Right lobe of liver (tissue), 6 donors: ENCODE data around the gene BEST2. TPM values are rescaled to one million over a fixed set of nuclear protein-coding genes. Genes with fewer than 3 reads are reported as not detected.
A peak's percentile ranks its signal among the peaks of the same experiment; 100 is the strongest.

ENCODE experiments used
- ATAC-seq, 4 donors: fragments of 200-7000 bp; cut with Tn5 transposase; one replicate each; pipeline ENCODE4 v1.9.1; 2020; ENCODE audit warnings: mild to moderate bottlenecking in 4 of 4, moderate library complexity in 4 of 4
- DNase-seq, 3 donors: peaks; one replicate each; pipeline ENCODE4 v3.0.0-alpha.2; 2020
- H3K27ac ChIP-seq, 3 donors: fragments of 200-600 bp; one replicate each; pipeline ENCODE4 v1.8.0; 2022
- H3K27me3 ChIP-seq, 2 donors: fragments of 200-600 bp; one replicate each; pipeline ENCODE4 v1.8.0; 2022
- H3K36me3 ChIP-seq, 4 donors: fragments of 200-600 bp; sonication (generic) in 1 of 4; one replicate each; pipeline versions ENCODE4 v1.5.1 to v1.8.0; 2017 to 2022; ENCODE audit warnings: control low read depth in 1 of 4
- H3K4me1 ChIP-seq, 4 donors: fragments of 200-600 bp; sonication (generic) in 1 of 4; one replicate each; pipeline versions ENCODE4 v1.5.1 to v1.8.0; 2017 to 2022; ENCODE audit warnings: control low read depth in 1 of 4
- H3K4me3 ChIP-seq, 3 donors: fragments of 200-600 bp; one replicate each; pipeline ENCODE4 v1.8.0; 2022
- H3K9me3 ChIP-seq, 4 donors: fragments of 200-600 bp; sonication (generic) in 1 of 4; one replicate each; pipeline versions ENCODE4 v1.5.1 to v1.8.0; 2017 to 2022; ENCODE audit warnings: control low read depth in 1 of 4
- CTCF ChIP-seq, 4 donors: fragments of 200-600 bp in 3 of 4; fragments of 450-650 bp in 1 of 4; IDR thresholded peaks; one replicate each; pipeline versions ENCODE4 v1.5.1 to v1.8.0; 2016 to 2022; ENCODE audit warnings: antibody characterized with exemption in 4 of 4, mild to moderate bottlenecking in 2 of 4
- POLR2A ChIP-seq: fragments of 450-650 bp; IDR thresholded peaks from one replicate; pipeline ENCODE4 v1.6.1; 2017; ENCODE audit warnings: antibody characterized with exemption, mild to moderate bottlenecking
- WGBS: methylation state at CpG from one replicate; pipeline ENCODE4 v1.1.6; 2018; ENCODE audit warnings: low coverage, low lambda C conversion rate; ENCODE audit not compliant: insufficient coverage; ENCODE audit errors: missing lambda C conversion rate; 5-methylcytosine and 5-hydroxymethylcytosine counted together
- intact Hi-C, 2 donors: fragments of 100-400 bp; cut with DNase I; formaldehyde crosslinking; loops; one replicate each; pipeline versions ENCODE4 v1.11.2 to v1.14.1; 2022
- total RNA-seq, 6 experiments: library from RNA; depleted of rRNA in 2 of 6; stranded (reverse); fragments of >200 nt in 2 of 6; fragmentation: NEBNext Ultra II Directional in 3 of 6; extraction: Animal tissue kit (Norgen Biotek cat#: 25700) in 3 of 6; gene quantifications; one replicate each; pipeline versions ENCODE4 v1.1.0 to v1.2.4, GENCODE V29; 2016 to 2023
- donor health status: DM: no; HTN: yes; CAD: no.
- donor health status: DM: no; HTN: no; CAD: no.
- donor health status: DM: no; HTN: no; CAD: no.
- donor health status: DM: no; HTN: yes; CAD: no.
- donor health status: DM: no; HTN: yes; CAD: no.

Gene BEST2
- total RNA-seq, 6 experiments from 2014 or later: not detected

- ATAC-seq (peak; percentile 37 to 65 (median 47)), DNase-seq (peak; percentile 98 to 99 (median 99))
- no peaks in the 10 kb centered on the region for H3K36me3 ChIP-seq
- intact Hi-C loops: no loop called here
- peak overlapping the region; percentile 96 to 100 (median 99) for H3K27ac ChIP-seq
- peak overlapping the region; percentile 48 to 90 (median 81) for H3K4me3 ChIP-seq
- TF ChIP-seq CTCF (IDR thresholded peaks at IDR 0.05): no peak
- TF ChIP-seq POLR2A: peak; percentile 95
- H3K4me1 ChIP-seq: peaks cover 0 to 34% (median 17%) of the 10 kb centered on the region in 4 donors
- H3K9me3 ChIP-seq: no peaks in the 10 kb centered on the region
- 2% methylated on average over 16 of the region's 56 CpGs for WGBS
- H3K27me3 ChIP-seq: no peaks in the 10 kb centered on the region
Measured at GRCh38 chr19:12789904-12790619, 38.5 kb downstream of the BEST2 start.

- DNase-seq: peak in 1 of 3 donors; percentile 53
- Histone ChIP-seq H3K27ac (peak overlapping the region; percentile 96 to 100 (median 99)), H3K27me3 (no peaks in the 10 kb centered on the region), H3K36me3 (no peaks in the 10 kb centered on the region), H3K9me3 (no peaks in the 10 kb centered on the region), H3K4me1 (peaks cover 0 to 34% (median 17%) of the 10 kb centered on the region in 4 donors), H3K4me3 (peak overlapping the region; percentile 48 to 90 (median 81))
- TF ChIP-seq POLR2A: no peak
- TF ChIP-seq CTCF (IDR thresholded peaks at IDR 0.05): no peak
- ATAC-seq: no peak
- intact Hi-C loops: no loop called here
- under 1% methylated on average over 12 of the region's 22 CpGs for WGBS
Measured at GRCh38 chr19:12790628-12791344, 39.2 kb downstream of the BEST2 start.

GRCh38 chr19:12791345-12792050 lies 39.9 kb downstream of the BEST2 start, which contains the start of gene JUNB:
JUNB (plus strand) TSS chr19:12791486; CDS start chr19:12791772, 286 bp downstream.
- DNase-seq (peak; percentile 99), ATAC-seq (peak; percentile 44 to 63 (median 56))
- intact Hi-C loops: no loop called here
- peak within 1 kb of the TSS; percentile 96 to 100 (median 99) for H3K27ac ChIP-seq
- H3K9me3 ChIP-seq: no peaks in the 10 kb centered on the region
- TF ChIP-seq CTCF (IDR thresholded peaks at IDR 0.05): peak in 2 of 4 donors; percentile 4 to 15
- TF ChIP-seq POLR2A: peak; percentile 100
- peaks cover 0 to 40% (median 21%) of the 10 kb centered on the region in 4 donors for H3K4me1 ChIP-seq
- H3K4me3 ChIP-seq: peak within 1 kb of the TSS; percentile 73 to 90 (median 81)
- WGBS: 0% methylated on average over 5 of the region's 73 CpGs
- no peaks in the 10 kb centered on the region for H3K36me3 ChIP-seq
- no peaks in the 10 kb centered on the region for H3K27me3 ChIP-seq

- H3K27me3 ChIP-seq: no peaks in the 10 kb centered on the region
- peak overlapping the region; percentile 96 to 100 (median 99) for H3K27ac ChIP-seq
- peak; percentile 52 for TF ChIP-seq POLR2A
- TF ChIP-seq CTCF (IDR thresholded peaks at IDR 0.05): no peak
- peaks cover 0 to 40% (median 22%) of the 10 kb centered on the region in 4 donors for H3K4me1 ChIP-seq
- H3K9me3 ChIP-seq: no peaks in the 10 kb centered on the region
- H3K4me3 ChIP-seq: peak overlapping the region; percentile 73 to 90 (median 81)
- intact Hi-C loops: no loop called here
- H3K36me3 ChIP-seq: no peaks in the 10 kb centered on the region
- WGBS: 0% methylated on average over 2 of the region's 84 CpGs
- DNase-seq (peak; percentile 69 to 86 (median 80)), ATAC-seq (peak in 1 of 4 donors; percentile 2)
Measured at GRCh38 chr19:12792051-12792852, 40.7 kb downstream of the BEST2 start.
